H9 (cell line): ENCODE results near the gene CSTF2. TPM values are rescaled to one million over a fixed set of nuclear protein-coding genes. Genes with fewer than 3 reads are reported as not detected.

Source experiments
- DNase-seq: peaks from one replicate; pipeline ENCODE4 v3.0.0-alpha.2; 2017
- H2AFZ ChIP-seq: one replicate; pipeline ENCODE4 v1.6.1; 2013; ENCODE audit warnings: mild to moderate bottlenecking, low read length, control low read depth, moderate library complexity
- H2AK5ac ChIP-seq: 2 replicates; pipeline ENCODE4 v1.6.1; 2013; ENCODE audit warnings: low read length, control low read depth, mixed read lengths; ENCODE audit not compliant: insufficient read length
- H2BK120ac ChIP-seq: one replicate; pipeline ENCODE4 v1.6.1; 2013; ENCODE audit warnings: low read depth, mild to moderate bottlenecking, low read length, control low read depth, inconsistent platforms; ENCODE audit not compliant: poor library complexity, severe bottlenecking
- H2BK12ac ChIP-seq: 2 replicates; pipeline ENCODE4 v1.6.1; 2013; ENCODE audit warnings: low read length, control low read depth, mixed read lengths, low read depth; ENCODE audit not compliant: insufficient read length
- H2BK15ac ChIP-seq: 2 replicates; pipeline ENCODE4 v1.6.1; 2013; ENCODE audit warnings: low read depth, low read length, control low read depth
- H2BK20ac ChIP-seq: one replicate; pipeline ENCODE4 v1.6.1; 2013; ENCODE audit warnings: low read depth, mild to moderate bottlenecking, low read length, control low read depth, inconsistent platforms; ENCODE audit not compliant: poor library complexity, severe bottlenecking
- H2BK5ac ChIP-seq: 2 replicates; pipeline ENCODE4 v1.6.1; 2013; ENCODE audit warnings: low read length, control low read depth, mixed read lengths; ENCODE audit not compliant: insufficient read length
- H3K14ac ChIP-seq: 2 replicates; pipeline ENCODE4 v1.6.1; 2013; ENCODE audit warnings: low read length, control low read depth; ENCODE audit not compliant: insufficient read depth
- H3K18ac ChIP-seq: 2 replicates; pipeline ENCODE4 v1.6.1; 2013; ENCODE audit warnings: low read depth, mild to moderate bottlenecking, mixed read lengths, low read length, control low read depth; ENCODE audit not compliant: insufficient read length
- H3K23ac ChIP-seq: 2 replicates; pipeline ENCODE4 v1.6.1; 2013; ENCODE audit warnings: low read length, control low read depth, mixed read lengths, low read depth; ENCODE audit not compliant: insufficient read length
- H3K23me2 ChIP-seq: 2 replicates; pipeline ENCODE4 v1.6.1; 2013; ENCODE audit warnings: low read depth, mild to moderate bottlenecking, mixed read lengths, low read length, control low read depth; ENCODE audit not compliant: insufficient read length, poor library complexity, severe bottlenecking
- H3K27ac ChIP-seq: 2 replicates; pipeline ENCODE4 v1.5.1; 2013; ENCODE audit warnings: low read length, control low read depth, mixed read lengths, low read depth; ENCODE audit not compliant: insufficient read length
- H3K27me3 ChIP-seq: 2 replicates; pipeline ENCODE4 v1.6.1; 2013; ENCODE audit warnings: low read length, control low read depth, inconsistent platforms; ENCODE audit not compliant: insufficient read depth
- H3K4ac ChIP-seq: 2 replicates; pipeline ENCODE4 v1.6.1; 2013; ENCODE audit warnings: low read depth, mild to moderate bottlenecking, control low read depth, inconsistent platforms, low read length, moderate library complexity
- H3K4me1 ChIP-seq: 2 replicates; pipeline ENCODE4 v1.6.1; 2013; ENCODE audit warnings: low read length, control low read depth, inconsistent platforms; ENCODE audit not compliant: insufficient read depth
- H3K4me2 ChIP-seq: 2 replicates; pipeline ENCODE4 v1.6.1; 2013; ENCODE audit warnings: low read length, control low read depth, mixed read lengths; ENCODE audit not compliant: insufficient read length, insufficient read depth
- H3K56ac ChIP-seq: 2 replicates; pipeline ENCODE4 v1.6.1; 2013; ENCODE audit warnings: low read depth, mild to moderate bottlenecking, mixed read lengths, low read length, control low read depth; ENCODE audit not compliant: insufficient read length
- H3K79me1 ChIP-seq: 2 replicates; pipeline ENCODE4 v1.6.1; 2013; ENCODE audit warnings: low read depth, mild to moderate bottlenecking, moderate library complexity, low read length, control low read depth, inconsistent platforms; ENCODE audit not compliant: insufficient read depth, poor library complexity, severe bottlenecking
- H3K79me2 ChIP-seq: 2 replicates; pipeline ENCODE4 v1.6.1; 2013; ENCODE audit warnings: low read length, control low read depth, inconsistent platforms; ENCODE audit not compliant: insufficient read depth
- H3K9ac ChIP-seq: 2 replicates; pipeline ENCODE4 v1.6.1; 2013; ENCODE audit warnings: low read length, control low read depth, mixed read lengths; ENCODE audit not compliant: insufficient read length; ENCODE audit errors: extremely low read depth
- H3K9me3 ChIP-seq: one replicate; pipeline ENCODE4 v1.6.1; 2013; ENCODE audit warnings: low read depth, low read length, inconsistent platforms; ENCODE audit not compliant: control insufficient read depth
- H3T11ph ChIP-seq: one replicate; pipeline ENCODE4 v1.6.1; 2013; ENCODE audit warnings: mild to moderate bottlenecking, low read length, control low read depth, inconsistent platforms
- H4K20me1 ChIP-seq: one replicate; pipeline ENCODE4 v1.6.1; 2013; ENCODE audit not compliant: control insufficient read depth, insufficient read length, insufficient read depth
- H4K5ac ChIP-seq: 2 replicates; pipeline ENCODE4 v1.6.1; 2013; ENCODE audit warnings: low read depth, mild to moderate bottlenecking, mixed read lengths, low read length, control low read depth; ENCODE audit not compliant: insufficient read length
- H4K8ac ChIP-seq: replicated peaks from 2 replicates; pipeline ENCODE4 v1.6.1; 2013; ENCODE audit warnings: low read length, control low read depth, mixed read lengths, low read depth; ENCODE audit not compliant: insufficient read length
- H4K91ac ChIP-seq: 2 replicates; pipeline ENCODE4 v1.6.1; 2013; ENCODE audit warnings: low read depth, mild to moderate bottlenecking, moderate library complexity, mixed read lengths, low read length, control low read depth; ENCODE audit not compliant: insufficient read length
- H3K27ac Mint-ChIP-seq, 3 experiments: 2 replicates in 2 of 3; 3 replicates in 1 of 3; pipeline ENCODE4 v1.8.0; 2020 to 2021; ENCODE audit warnings: mixed read lengths in 3 of 3, mild to moderate bottlenecking in 1 of 3, moderate library complexity in 1 of 3
- H3K27me3 Mint-ChIP-seq: 2 replicates; pipeline ENCODE4 v1.8.0; 2021; ENCODE audit warnings: low read depth, mild to moderate bottlenecking, moderate library complexity, mixed read lengths
- H3K36me3 Mint-ChIP-seq, 3 experiments: 2 replicates in 2 of 3; 3 replicates in 1 of 3; pipeline ENCODE4 v1.8.0; 2020 to 2021; ENCODE audit warnings: low read depth in 3 of 3, mixed read lengths in 3 of 3; ENCODE audit not compliant: insufficient read depth in 1 of 3
- H3K4me1 Mint-ChIP-seq, 2 experiments: 2 replicates each; pipeline ENCODE4 v1.8.0; 2020; ENCODE audit warnings: mixed read lengths in 2 of 2
- H3K4me3 Mint-ChIP-seq, 2 experiments: 2 replicates in 1 of 2; 3 replicates in 1 of 2; pipeline ENCODE4 v1.8.0; 2020 to 2021; ENCODE audit warnings: mild to moderate bottlenecking in 2 of 2, mixed read lengths in 2 of 2, moderate library complexity in 1 of 2
- H3K9me3 Mint-ChIP-seq, 2 experiments: 2 replicates in 1 of 2; 3 replicates in 1 of 2; pipeline ENCODE4 v1.8.0; 2020; ENCODE audit warnings: mild to moderate bottlenecking in 2 of 2, mixed read lengths in 2 of 2, moderate library complexity in 1 of 2
- CTCF ChIP-seq: fragments of 200-600 bp; sonication (generic); conservative IDR thresholded peaks from 3 replicates; pipeline ENCODE4 v1.8.0; 2021; ENCODE audit warnings: antibody characterized with exemption, mild to moderate bottlenecking
- WGBS: extraction: QIAGEN DNeasy Blood & Tissue Kit; methylation state at CpG from one replicate; pipeline ENCODE4 v1.1.7; 2013; ENCODE audit warnings: missing lambda C conversion rate, low lambda C conversion rate, mixed read lengths; ENCODE audit not compliant: insufficient read length; ENCODE audit errors: extremely low coverage; 5-methylcytosine and 5-hydroxymethylcytosine counted together
- total RNA-seq: library from RNA; stranded (reverse); gene quantifications from 2 replicates; pipeline ENCODE4 v1.2.1, GENCODE V29; 2021

CSTF2 gene
- total RNA-seq, 1 experiment from 2014 or later, result 30.2 TPM

- H4K20me1 ChIP-seq, result no peaks in the 10 kb centered on the region
- no peaks in the 10 kb centered on the region for H3K4me1 ChIP-seq
- H3K56ac ChIP-seq, result no peak overlapping the region
- H3K9me3 ChIP-seq, result peaks cover 34% of the 10 kb centered on the region
- Mint-ChIP-seq H3K4me1 (no peaks in the 10 kb centered on the region), H3K36me3 (peaks cover 22 to 71% (median 60%) of the 10 kb centered on the region in 3 experiments), H3K27ac (no peak overlapping the region), H3K27me3 (no peaks in the 10 kb centered on the region; the same call in none of the 2 replicates), H3K9me3 (peaks cover 56 to 61% of the 10 kb centered on the region in 2 experiments), H3K4me3 (no peak overlapping the region)
- H3K9ac ChIP-seq, result no peak overlapping the region
- H3K4ac ChIP-seq, result no peak overlapping the region
- H2BK12ac ChIP-seq, result no peak overlapping the region
- no CpG with 5 or more reads among the region's 5 CpGs for WGBS
- no peaks in the 10 kb centered on the region for H3K79me1 ChIP-seq
- no peak overlapping the region for H3T11ph ChIP-seq
- no peak overlapping the region for H2BK15ac ChIP-seq
- H4K91ac ChIP-seq, result no peak overlapping the region
- no peak overlapping the region for H2BK5ac ChIP-seq
- no peak overlapping the region for H3K23ac ChIP-seq
- no peak overlapping the region for H2BK120ac ChIP-seq
- H4K5ac ChIP-seq, result no peak overlapping the region
- no peak overlapping the region for H4K8ac ChIP-seq
- no peaks in the 10 kb centered on the region for H3K23me2 ChIP-seq
- H3K27me3 ChIP-seq, result no peaks in the 10 kb centered on the region
- H3K18ac ChIP-seq, result no peak overlapping the region
- no peak overlapping the region for H2BK20ac ChIP-seq
- no peak overlapping the region for H3K4me2 ChIP-seq
- no peak overlapping the region for H3K14ac ChIP-seq
- H3K27ac ChIP-seq, result no peak overlapping the region
- no peak for TF ChIP-seq CTCF
- no peak overlapping the region for H2AK5ac ChIP-seq
- no peak for DNase-seq
- no peak overlapping the region for H2AFZ ChIP-seq
- no peaks in the 10 kb centered on the region for H3K79me2 ChIP-seq
Observed at GRCh38 chrX:100830143-100830542, 10.0 kb downstream of the CSTF2 start.
